GM21390 (cell line): ENCODE results near the gene MIS18BP1.
"Not testable (repeated sequence)": the region's sequence is repeated elsewhere in the genome, so short reads cannot be mapped to it uniquely, and the experiment has no call there.

Experiments used
- ATAC-seq: cut with Tn5 transposase; IDR thresholded peaks from one replicate; pipeline ENCODE4 v1.9.1; 2021; ENCODE audit not compliant: unreplicated experiment

MIS18BP1 gene

DNA sequence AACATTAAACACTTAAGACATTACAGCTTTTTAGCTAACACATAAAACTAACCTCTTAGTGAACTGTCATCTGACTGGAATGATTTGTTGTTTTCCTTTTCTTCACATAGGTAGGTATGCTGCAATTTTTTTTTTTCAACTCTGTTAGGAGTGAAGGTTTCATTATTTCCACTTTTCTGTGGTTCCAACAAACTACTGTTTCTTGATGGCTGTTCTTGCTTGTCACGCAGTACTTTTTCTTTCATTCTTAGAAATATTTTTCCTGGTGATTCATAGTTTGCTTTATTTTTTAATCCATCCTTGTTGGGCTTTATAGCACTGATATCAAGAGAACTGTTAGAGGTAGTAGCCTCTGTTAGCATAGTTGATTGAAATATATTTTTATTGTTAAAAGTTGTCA is 6.3 kb downstream of the MIS18BP1 start:
- ATAC-seq: no peak

- no peak for ATAC-seq
Observed at GRCh38 chr14:45246151-45246550, 6.9 kb downstream of the MIS18BP1 start.

DNA sequence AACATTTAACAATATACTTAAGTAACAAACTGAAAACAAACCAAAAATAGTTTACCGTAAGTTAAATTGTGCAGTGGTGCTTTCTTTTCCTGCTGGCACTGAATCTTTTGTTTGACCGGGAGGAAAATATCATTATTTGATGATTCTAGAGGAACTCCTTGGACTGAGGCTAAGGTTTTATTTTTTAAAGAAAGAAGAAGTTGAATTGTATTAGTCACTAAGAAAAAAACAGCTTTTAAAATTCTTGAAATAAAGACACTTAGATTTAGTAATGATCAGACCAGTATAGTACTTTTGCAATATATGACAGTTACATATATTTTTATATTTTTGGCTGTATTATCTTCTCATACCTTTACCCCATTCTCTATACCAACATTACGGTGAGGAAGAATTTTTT is 10.3 kb downstream of the MIS18BP1 start:
- no peak for ATAC-seq

DNA sequence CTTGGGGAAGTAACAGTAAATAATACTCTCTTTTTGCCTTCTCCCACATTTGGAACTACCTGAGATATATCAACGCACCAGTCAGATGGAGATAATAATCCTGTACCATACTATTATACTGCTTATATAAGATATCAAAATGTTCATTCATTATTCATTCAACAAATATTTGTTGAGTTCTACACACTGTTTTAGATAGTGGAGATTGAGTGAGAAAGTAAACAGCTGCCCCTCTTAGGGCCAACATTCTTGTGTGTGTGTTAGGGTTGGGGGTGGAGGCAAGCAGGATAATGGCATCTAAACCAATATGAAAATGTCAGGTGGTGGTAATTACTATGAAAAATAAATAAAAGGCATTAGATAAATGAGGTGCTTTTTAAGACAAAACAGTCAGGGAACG is 14.0 kb downstream of the MIS18BP1 start:
- no peak for ATAC-seq

- no peak for ATAC-seq
Observed at GRCh38 chr14:45227566-45227965, 25.4 kb downstream of the MIS18BP1 start.

DNA sequence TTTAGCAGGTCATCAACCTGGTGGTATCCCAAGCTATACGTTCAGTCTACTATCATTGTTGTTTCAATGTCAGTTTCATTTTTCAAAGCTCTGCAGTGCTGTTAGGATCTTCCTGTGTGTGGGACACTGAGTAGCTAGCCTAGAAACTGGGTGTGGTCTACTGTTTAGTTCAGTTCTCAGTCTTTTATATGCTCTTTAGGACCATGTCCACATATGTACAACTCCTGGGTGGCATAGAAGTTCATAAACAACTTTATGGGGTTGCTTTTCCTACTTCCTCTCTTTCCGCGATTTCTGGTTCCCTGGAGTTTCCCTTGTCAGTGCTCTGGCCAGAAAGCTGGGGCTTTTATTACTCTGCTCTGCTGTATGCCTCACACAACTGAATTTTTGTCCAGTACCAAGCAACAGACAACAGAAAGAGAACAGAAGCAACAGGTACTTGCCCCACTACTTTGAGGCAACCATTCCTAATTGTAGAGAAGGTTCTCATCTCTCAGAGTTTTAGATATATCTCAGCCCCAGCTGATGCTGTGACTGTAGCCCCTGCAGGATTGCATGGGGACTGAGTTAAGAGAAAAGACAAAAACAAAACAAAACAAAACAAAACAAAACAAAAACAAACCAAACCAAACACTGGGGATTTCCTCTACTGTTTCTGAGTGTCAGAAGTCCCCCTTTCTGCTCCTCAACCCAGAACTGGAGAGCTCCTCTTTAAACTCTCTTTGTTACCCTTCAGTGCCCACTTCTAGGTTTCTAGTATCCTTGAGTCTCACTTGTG is 30.3 kb downstream of the MIS18BP1 start:
- ATAC-seq: peak; percentile 60

GRCh38 chr14:45214341-45214740 is 38.7 kb downstream of the MIS18BP1 start:
- not testable (repeated sequence) for ATAC-seq

DNA sequence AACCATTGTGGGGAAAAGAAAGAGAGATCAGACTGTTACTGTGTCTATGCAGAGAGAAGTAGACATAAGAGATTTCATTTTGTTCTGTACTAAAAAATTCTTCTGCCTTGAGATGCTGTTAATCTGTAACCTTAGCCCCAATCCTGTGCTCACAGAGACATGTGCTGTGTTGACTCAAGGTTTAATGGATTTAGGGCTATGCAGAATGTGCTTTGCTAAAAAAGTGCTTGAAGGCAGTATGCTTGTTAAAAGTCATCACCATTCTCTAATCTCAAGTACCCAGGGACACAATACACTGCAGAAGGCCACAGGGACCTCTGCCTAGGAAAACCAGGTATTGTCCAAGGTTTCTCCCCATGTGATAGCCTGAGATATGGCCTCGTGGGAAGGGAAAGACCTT is 39.3 kb downstream of the MIS18BP1 start:
- ATAC-seq: not testable (repeated sequence)

- no peak for ATAC-seq
Observed at GRCh38 chr14:45212231-45212630, 40.8 kb downstream of the MIS18BP1 start.

- no peak for ATAC-seq
Observed at GRCh38 chr14:45211295-45211694, 41.7 kb downstream of the MIS18BP1 start.

GRCh38 chr14:45210159-45210558 is 42.8 kb downstream of the MIS18BP1 start:
- ATAC-seq: no peak

- ATAC-seq: no peak
Observed at GRCh38 chr14:45204241-45204640, 48.8 kb downstream of the MIS18BP1 start.

- peak; percentile 68 for ATAC-seq
Observed at GRCh38 chr14:45201905-45202304, 51.1 kb downstream of the MIS18BP1 start.

DNA sequence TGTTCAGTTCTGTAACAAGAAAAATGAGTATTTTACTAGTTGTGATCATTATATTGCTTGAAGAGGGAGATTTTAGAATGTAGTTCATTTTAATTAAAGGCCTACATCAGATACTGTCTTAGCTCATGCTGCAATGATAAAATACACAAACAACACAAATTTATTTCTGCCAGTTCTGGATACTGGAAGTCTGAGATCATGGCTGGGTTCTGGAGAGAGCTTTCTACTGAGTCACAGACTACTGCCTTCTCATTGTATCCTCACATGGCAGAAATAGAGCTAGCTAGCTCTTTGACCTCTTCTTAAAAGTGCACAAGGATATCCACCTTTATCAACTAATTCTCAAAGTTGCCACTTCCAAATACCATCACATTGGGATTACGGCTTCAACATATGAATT is 53.8 kb downstream of the MIS18BP1 start:
- no peak for ATAC-seq

DNA sequence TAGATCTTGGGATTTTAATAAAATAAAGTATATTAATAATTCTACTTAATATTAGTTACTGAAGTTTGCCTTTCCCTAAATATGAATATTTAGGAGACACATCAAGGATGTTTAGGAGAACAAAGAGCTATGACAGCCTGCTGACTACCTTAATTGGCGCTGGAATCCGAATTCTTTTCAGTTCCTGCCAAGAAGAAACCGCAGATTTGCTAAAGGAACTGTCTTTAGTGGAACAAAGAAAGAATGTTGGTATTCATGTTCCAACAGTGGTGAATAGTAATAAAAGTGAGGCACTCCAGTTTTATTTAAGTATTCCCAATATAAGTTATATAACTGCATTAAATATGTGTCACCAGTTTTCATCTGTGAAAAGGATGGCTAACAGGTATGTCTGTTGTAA is 54.5 kb downstream of the MIS18BP1 start:
- ATAC-seq: no peak

- ATAC-seq: peak; percentile 60
Observed at GRCh38 chr14:45194964-45195363, 58.0 kb downstream of the MIS18BP1 start.

GRCh38 chr14:45185100-45185814 is 67.7 kb downstream of the MIS18BP1 start:
- peak; percentile 57 for ATAC-seq

GRCh38 chr14:45181806-45182205 is 71.2 kb downstream of the MIS18BP1 start:
- ATAC-seq: no peak

DNA sequence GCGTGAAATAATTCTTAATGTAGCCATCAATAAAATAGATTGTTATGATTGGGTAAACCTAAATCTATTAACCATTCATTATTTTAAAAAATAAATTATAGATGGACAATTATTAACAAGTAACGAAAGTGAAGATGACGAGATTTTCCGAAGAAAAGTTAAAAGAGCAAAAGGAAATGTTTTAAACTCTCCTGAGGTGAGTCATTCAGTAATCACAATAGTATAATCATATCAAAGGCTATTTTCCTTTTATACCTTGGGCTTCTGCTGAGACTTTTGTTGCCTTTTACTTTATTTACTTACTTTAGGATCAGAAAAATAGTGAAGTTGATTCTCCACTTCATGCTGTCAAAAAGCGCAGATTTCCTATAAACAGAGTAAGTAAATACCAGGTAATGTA is 71.7 kb downstream of the MIS18BP1 start:
- no peak for ATAC-seq

DNA sequence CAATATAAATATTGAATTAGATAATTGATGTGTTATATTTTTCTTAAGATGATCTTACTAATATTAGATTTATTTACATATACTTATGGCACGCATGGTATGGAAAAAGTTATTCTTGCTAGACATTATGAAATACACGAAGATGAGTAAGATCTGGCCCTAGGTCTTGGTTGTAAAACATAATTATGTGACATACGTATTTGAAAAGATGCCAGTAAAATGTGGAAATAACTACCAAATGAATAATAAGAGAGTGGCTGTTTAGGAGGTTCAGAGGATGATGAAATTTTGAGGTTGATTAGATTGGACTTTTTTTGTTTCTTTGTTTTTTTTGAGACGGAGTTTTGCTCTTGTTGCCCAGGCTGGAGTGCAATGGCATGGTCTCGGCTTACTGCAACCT is 75.9 kb downstream of the MIS18BP1 start:
- no peak for ATAC-seq

GRCh38 chr14:45169906-45170305 is 83.1 kb downstream of the MIS18BP1 start:
- ATAC-seq: no peak

- ATAC-seq: no peak
Observed at GRCh38 chr14:45156067-45156466, 96.9 kb downstream of the MIS18BP1 start.
